GM12878 (cell line): ENCODE data around the gene CNNM3. TPM values are rescaled to one million over a fixed set of nuclear protein-coding genes. Genes with fewer than 3 reads are reported as not detected.
A peak's percentile ranks its signal among the peaks of the same experiment; 100 is the strongest.

Experiments
- ATAC-seq: fragments of 200-7000 bp; cut with Tn5 transposase; 3 replicates; pipeline ENCODE4 v1.9.1; 2020; ENCODE audit warnings: mild to moderate bottlenecking, moderate library complexity
- BruUV-seq: library from RNA; stranded (reverse); fragments of 400-500 nt; replicated peaks from 2 replicates; lab custom pipeline; 2021; lab: Mats Ljungman, UMichigan
- CTCF ChIA-PET: fragments of 300-600 bp; sonication (Branson Sonifier 250); formaldehyde crosslinking; extraction: SDS; loops from one replicate; lab custom pipeline; 2021; ENCODE audit warnings: inconsistent platforms; lab: Yijun Ruan, JAX
- POLR2A ChIA-PET: fragments of 350-600 bp; formaldehyde crosslinking; extraction: SDS; loops from one replicate; lab custom pipeline; 2021; ENCODE audit warnings: inconsistent platforms; lab: Charles Lee
- RAD21 ChIA-PET: fragments of 300-600 bp; sonication (Branson Sonifier 250); formaldehyde crosslinking; loops from one replicate; lab custom pipeline; 2023; ENCODE audit warnings: antibody characterized with exemption; ENCODE audit not compliant: unreplicated experiment; lab: Charles Lee
- SMC1A ChIA-PET: fragments of 300-600 bp; sonication (Branson Sonifier 250); formaldehyde crosslinking; loops from one replicate; lab custom pipeline; 2023; ENCODE audit not compliant: unreplicated experiment, uncharacterized antibody; lab: Charles Lee
- DNase-seq: peaks from one replicate; pipeline ENCODE4 v3.0.0-alpha.2; 2011; ENCODE audit warnings: low read depth, low spot score
- FAIRE-seq: peaks from 3 replicates; lab custom pipeline; 2011; peaks lifted over from hg19 to GRCh38; lab: Jason Lieb, UNC
- H2AFZ ChIP-seq: 2 replicates; pipeline ENCODE4 v1.6.0; 2011; ENCODE audit warnings: low read depth, low read length, control low read depth; ENCODE audit not compliant: control insufficient read depth
- H3K27ac ChIP-seq: 2 replicates; pipeline ENCODE4 v1.5.1; 2011; ENCODE audit warnings: control low read depth; ENCODE audit not compliant: control insufficient read depth, insufficient read depth
- H3K27me3 ChIP-seq, 2 experiments: replicated peaks in 1 of 2; 2 replicates each; pipeline versions ENCODE4 v1.6.0 to v1.6.1; 2011; ENCODE audit warnings: low read length in 1 of 2; ENCODE audit not compliant: control insufficient read depth in 2 of 2, insufficient read depth in 2 of 2
- H3K36me3 ChIP-seq, 2 experiments: 2 replicates each; pipeline ENCODE4 v1.5.1; 2011; ENCODE audit warnings: low read length in 1 of 2; ENCODE audit not compliant: control insufficient read depth in 2 of 2, insufficient read depth in 2 of 2
- H3K4me1 ChIP-seq: 2 replicates; pipeline ENCODE4 v1.6.1; 2011; ENCODE audit warnings: mild to moderate bottlenecking, low read length, moderate library complexity, mixed read lengths; ENCODE audit not compliant: control insufficient read depth, insufficient read depth
- H3K4me2 ChIP-seq: 2 replicates; pipeline ENCODE4 v1.6.0; 2011; ENCODE audit warnings: control low read depth; ENCODE audit not compliant: control insufficient read depth, insufficient read depth
- H3K4me3 ChIP-seq: fragments of 200-600 bp; sonication (generic); 2 replicates; pipeline ENCODE4 v1.5.1; 2016
- H3K79me2 ChIP-seq: 2 replicates; pipeline ENCODE4 v1.6.0; 2011; ENCODE audit warnings: low read length; ENCODE audit not compliant: control insufficient read depth, insufficient read depth
- H3K9ac ChIP-seq: 2 replicates; pipeline ENCODE4 v1.8.0; 2011; ENCODE audit warnings: low read length, control low read depth, mixed read lengths; ENCODE audit not compliant: control insufficient read depth, insufficient read depth
- H3K9me3 ChIP-seq: replicated peaks from 3 replicates; pipeline ENCODE4 v1.5.1; 2011; ENCODE audit warnings: mild to moderate bottlenecking, low read length; ENCODE audit not compliant: control insufficient read depth, insufficient read depth
- H4K20me1 ChIP-seq: 2 replicates; pipeline ENCODE4 v1.6.0; 2011; ENCODE audit not compliant: control insufficient read depth, insufficient read depth
- BHLHE40 ChIP-seq, 2 experiments: fragments of 450-650 bp in 1 of 2; IDR thresholded peaks; 2 replicates each; pipeline ENCODE4 v1.6.1; 2011 to 2017; ENCODE audit warnings: low read depth in 2 of 2, borderline replicate concordance in 1 of 2, improper control_type of control experiment in 1 of 2, low read length in 1 of 2, mild to moderate bottlenecking in 1 of 2
- CREB1 ChIP-seq: IDR thresholded peaks from 2 replicates; pipeline ENCODE4 v1.6.1; 2012; ENCODE audit warnings: low read depth, mild to moderate bottlenecking, inconsistent platforms
- EP300 ChIP-seq, 2 experiments: fragments of 150-350 bp in 1 of 2; IDR thresholded peaks; 2 replicates each; pipeline ENCODE4 v1.6.1; 2011 to 2012; ENCODE audit warnings: low read depth in 2 of 2, low read length in 2 of 2, borderline replicate concordance in 1 of 2, improper control_type of control experiment in 1 of 2, inconsistent platforms in 1 of 2; ENCODE audit not compliant: control insufficient read depth in 1 of 2
- FOXM1 ChIP-seq: IDR thresholded peaks from 2 replicates; pipeline ENCODE4 v1.6.1; 2012; ENCODE audit warnings: low read depth, mild to moderate bottlenecking, inconsistent platforms, low read length, moderate library complexity
- IKZF1 ChIP-seq: fragments of 450-650 bp; conservative IDR thresholded peaks from 2 replicates; pipeline ENCODE4 v1.6.1; 2017; ENCODE audit warnings: antibody characterized with exemption, mild to moderate bottlenecking
- IKZF2 ChIP-seq, 2 experiments: fragments of 450-650 bp; IDR thresholded peaks; 2 replicates each; pipeline ENCODE4 v1.6.1; 2017; ENCODE audit warnings: mild to moderate bottlenecking in 2 of 2, moderate library complexity in 2 of 2
- MXI1 ChIP-seq: fragments of 150-350 bp; IDR thresholded peaks from 2 replicates; pipeline ENCODE4 v1.6.1; 2011; ENCODE audit warnings: low read depth, mild to moderate bottlenecking, inconsistent platforms, low read length, improper control_type of control experiment
- NR2C1 ChIP-seq: fragments of 450-650 bp; IDR thresholded peaks from 2 replicates; pipeline ENCODE4 v1.6.1; 2017; ENCODE audit warnings: antibody characterized with exemption, mild to moderate bottlenecking, moderate library complexity
- SUPT20H ChIP-seq: IDR thresholded peaks from 2 replicates; pipeline ENCODE4 v1.6.1; 2011; ENCODE audit warnings: low read depth, mild to moderate bottlenecking, low read length, moderate library complexity, borderline replicate concordance; ENCODE audit not compliant: control insufficient read depth
- ZNF217 ChIP-seq: fragments of 450-650 bp; IDR thresholded peaks from 2 replicates; pipeline ENCODE4 v1.6.1; 2017; ENCODE audit warnings: antibody characterized with exemption, mild to moderate bottlenecking
- WGBS: methylation state at CpG from one replicate; pipeline ENCODE4 v1.1.6; 2016; ENCODE audit warnings: low lambda C conversion rate; ENCODE audit not compliant: insufficient replicate concordance, insufficient coverage; ENCODE audit errors: missing lambda C conversion rate; 5-methylcytosine and 5-hydroxymethylcytosine counted together
- in situ Hi-C: fragments of 300-500 bp; cut with MboI; formaldehyde crosslinking; loops from 9 replicates; pipeline ENCODE4 v1.14.3; 2018; ENCODE audit warnings: mixed read lengths
- intact Hi-C: fragments of 100-400 bp; cut with micrococcal nuclease; formaldehyde crosslinking; loops from one replicate; pipeline ENCODE4 v1.14.2; 2022; ENCODE audit not compliant: unreplicated experiment
- polyA plus RNA-seq, 11 experiments: library from polyadenylated mRNA; depleted of rRNA in 4 of 11; unstranded in 6 of 11; stranded (reverse) in 5 of 11; fragments of >200 nt; fragmentation: Nextera tagmentation in 4 of 11; fragmentation: Illumina TruSeq in 1 of 11; extraction: Ambion mirVana in 4 of 11; extraction: Trizol in 1 of 11; gene quantifications; 1 replicate in 1 of 11; 2 replicates in 10 of 11; pipeline versions ENCODE4 v1.2.1 to v1.2.3, GENCODE V29; 2011 to 2016; ENCODE audit warnings: inconsistent platforms in 2 of 11, missing spikeins in 2 of 11, low read depth in 1 of 11
- total RNA-seq, 4 experiments: library from RNA; depleted of rRNA in 3 of 4; stranded (reverse); fragments of >200 nt in 3 of 4; fragmentation: Illumina TruSeq in 1 of 4; extraction: Trizol in 1 of 4; gene quantifications; 2 replicates each; pipeline versions ENCODE4 v1.2.1 to v1.2.3, GENCODE V29; 2013 to 2021
- TF ChIP-seq, protein P1 (sequence below): fragments of 450-650 bp; formaldehyde crosslinking; IDR thresholded peaks from 2 replicates; pipeline ENCODE4 v1.5.0; 2022; ENCODE audit warnings: mild to moderate bottlenecking, missing genetic modification characterization

Gene CNNM3
- total and polyA plus RNA-seq, 10 of the 15 experiments (the other 5 are each of a cell fraction or from before 2014, with no cell fraction given) = 0.72 to 14.3 (median 4.0) TPM

- RAD21 ChIA-PET = interaction anchor here (0.7 to 2.4 kb wide), 2 partner anchors 23 to 715 kb away, joined by 3 to 7 read pairs; partner anchors contain the start of gene ANKRD39
Observed at GRCh38 chr2:96880891-96881273, 64.8 kb downstream of the CNNM3 start.

DNA sequence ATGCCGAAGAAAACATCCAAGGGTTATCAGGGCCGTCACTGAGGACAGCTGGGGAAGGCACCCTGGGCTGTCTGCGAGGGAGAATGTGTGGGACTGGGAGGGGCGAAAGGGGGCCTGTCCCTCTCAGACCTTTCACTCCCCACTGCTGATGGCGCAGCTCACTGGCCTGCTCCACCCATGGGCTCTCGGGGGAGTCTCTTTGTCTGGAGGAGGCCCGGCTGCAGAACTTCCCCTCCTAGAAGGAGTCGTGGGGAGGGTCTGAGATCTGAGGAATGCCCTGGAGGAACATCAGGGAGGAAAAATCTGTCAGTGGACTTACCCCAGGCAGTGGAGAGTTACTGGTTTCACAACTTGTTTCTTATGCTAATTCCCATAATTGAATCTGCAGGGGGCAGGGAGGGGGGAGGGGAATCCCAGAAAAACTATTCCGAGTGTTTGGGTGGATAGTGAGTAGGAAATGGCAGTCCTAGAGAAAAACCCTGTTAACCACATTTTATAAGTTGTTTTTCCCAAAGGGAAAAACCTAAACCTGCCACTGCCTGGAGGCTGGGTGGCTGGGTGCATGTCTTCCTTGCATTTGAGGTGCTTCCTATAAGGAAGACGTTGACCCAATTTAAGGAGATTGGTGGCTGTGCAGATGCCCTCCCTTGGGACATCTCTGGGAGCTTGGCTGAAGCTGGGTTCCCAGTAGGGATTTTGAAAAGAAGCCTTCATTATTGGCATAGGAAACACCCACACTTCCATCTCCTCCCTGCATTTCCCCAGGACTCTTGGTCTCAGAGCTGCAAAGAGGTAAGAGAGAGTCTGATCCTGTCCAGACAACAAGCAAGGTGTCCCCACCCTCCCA, 65.5 kb downstream of the CNNM3 start:
- ATAC-seq (no peak), FAIRE-seq (no peak), DNase-seq (no peak)
- Histone ChIP-seq H3K27ac (no peak overlapping the region), H3K36me3 (no peaks in the 10 kb centered on the region), H4K20me1 (no peaks in the 10 kb centered on the region), H3K9ac (no peak overlapping the region), H3K27me3 (no peaks in the 10 kb centered on the region), H3K4me1 (no peaks in the 10 kb centered on the region; the same call in 1 of the 2 replicates), H3K4me3 (no peak overlapping the region), H3K9me3 (no peaks in the 10 kb centered on the region), H3K79me2 (no peaks in the 10 kb centered on the region), H3K4me2 (no peak overlapping the region), H2AFZ (no peak overlapping the region)
- CTCF ChIA-PET = interaction anchor here (1.0 to 1.7 kb wide), 2 partner anchors 9 to 24 kb away, joined by 3 to 7 read pairs; partner anchors contain the start of gene ANKRD39
- POLR2A ChIA-PET = interaction anchor here (0.6 to 1.4 kb wide), 4 partner anchors 8 to 1478 kb away, joined by 4 to 5 read pairs (median 4); partner anchors contain the start of gene ANKRD39
- TF ChIP-seq, protein P1, sequence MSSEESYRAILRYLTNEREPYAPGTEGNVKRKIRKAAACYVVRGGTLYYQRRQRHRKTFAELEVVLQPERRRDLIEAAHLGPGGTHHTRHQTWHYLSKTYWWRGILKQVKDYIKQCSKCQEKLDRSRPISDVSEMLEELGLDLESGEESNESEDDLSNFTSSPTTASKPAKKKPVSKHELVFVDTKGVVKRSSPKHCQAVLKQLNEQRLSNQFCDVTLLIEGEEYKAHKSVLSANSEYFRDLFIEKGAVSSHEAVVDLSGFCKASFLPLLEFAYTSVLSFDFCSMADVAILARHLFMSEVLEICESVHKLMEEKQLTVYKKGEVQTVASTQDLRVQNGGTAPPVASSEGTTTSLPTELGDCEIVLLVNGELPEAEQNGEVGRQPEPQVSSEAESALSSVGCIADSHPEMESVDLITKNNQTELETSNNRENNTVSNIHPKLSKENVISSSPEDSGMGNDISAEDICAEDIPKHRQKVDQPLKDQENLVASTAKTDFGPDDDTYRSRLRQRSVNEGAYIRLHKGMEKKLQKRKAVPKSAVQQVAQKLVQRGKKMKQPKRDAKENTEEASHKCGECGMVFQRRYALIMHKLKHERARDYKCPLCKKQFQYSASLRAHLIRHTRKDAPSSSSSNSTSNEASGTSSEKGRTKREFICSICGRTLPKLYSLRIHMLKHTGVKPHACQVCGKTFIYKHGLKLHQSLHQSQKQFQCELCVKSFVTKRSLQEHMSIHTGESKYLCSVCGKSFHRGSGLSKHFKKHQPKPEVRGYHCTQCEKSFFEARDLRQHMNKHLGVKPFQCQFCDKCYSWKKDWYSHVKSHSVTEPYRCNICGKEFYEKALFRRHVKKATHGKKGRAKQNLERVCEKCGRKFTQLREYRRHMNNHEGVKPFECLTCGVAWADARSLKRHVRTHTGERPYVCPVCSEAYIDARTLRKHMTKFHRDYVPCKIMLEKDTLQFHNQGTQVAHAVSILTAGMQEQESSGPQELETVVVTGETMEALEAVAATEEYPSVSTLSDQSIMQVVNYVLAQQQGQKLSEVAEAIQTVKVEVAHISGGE (CRISPR knock-in tag) = no peak
- no peak for TF ChIP-seq ZNF217
- TF ChIP-seq BHLHE40 (IDR thresholded peaks at IDR 0.05; ENCODE audit: borderline replicate concordance in 1 of 2, low read depth in 2 of 2, low read length in 1 of 2) = no peak
- TF ChIP-seq FOXM1 = no peak
- TF ChIP-seq MXI1 = no peak
- TF ChIP-seq IKZF1 = 0 out of 2 replicates have a peak, but pooled peaks have one; percentile 24
- SMC1A ChIA-PET = no interaction called here
- intact Hi-C loops (no loop called here), in situ Hi-C loops (no loop called here)
- no TSS peak for BruUV-seq
- WGBS = 16% methylated on average over 10 of the region's 10 CpGs
- RAD21 ChIA-PET = interaction anchor here (0.7 to 2.4 kb wide), 2 partner anchors 24 to 716 kb away, joined by 3 to 7 read pairs; partner anchors contain the start of gene ANKRD39

More at GRCh38 chr2:96880891-96881273, 64.8 kb downstream of the CNNM3 start:
- no peak overlapping the region for H3K27ac ChIP-seq
- DNase-seq (no peak), FAIRE-seq (no peak)
- no peaks in the 10 kb centered on the region for H3K79me2 ChIP-seq
- WGBS = 27% methylated on average over 6 of the region's 6 CpGs
- in situ Hi-C loops = no loop called here
- H2AFZ ChIP-seq = no peak overlapping the region
- peaks cover under 1% of the 10 kb centered on the region for H3K4me1 ChIP-seq
- H3K27me3 ChIP-seq = no peaks in the 10 kb centered on the region
- SMC1A ChIA-PET = no interaction called here
- no TSS peak for BruUV-seq
- no peaks in the 10 kb centered on the region for H3K36me3 ChIP-seq
- TF ChIP-seq IKZF2 (IDR thresholded peaks at IDR 0.05) (no peak), EP300 (IDR thresholded peaks at IDR 0.05; ENCODE audit: borderline replicate concordance in 1 of 2, control insufficient read depth in 1 of 2, low read depth in 2 of 2, low read length in 2 of 2) (no peak), SUPT20H (no peak), NR2C1 (no peak), CREB1 (no peak)
- TF ChIP-seq, all 136 proteins: peak for 0
- ATAC-seq = no peak
- ChIA-PET POLR2A (interaction anchor here (0.6 kb wide), 3 partner anchors 23 to 1477 kb away, joined by 4 to 5 read pairs (median 4); partner anchors contain the start of gene ANKRD39), CTCF (interaction anchor here (1.0 to 1.7 kb wide), 2 partner anchors 10 to 23 kb away, joined by 3 to 7 read pairs; partner anchors contain the start of gene ANKRD39)
- Histone ChIP-seq H4K20me1 (no peaks in the 10 kb centered on the region), H3K9me3 (no peaks in the 10 kb centered on the region), H3K4me3 (no peak overlapping the region), H3K4me2 (no peak overlapping the region), H3K9ac (no peak overlapping the region)
- intact Hi-C loops = no loop called here
